Amygdala (tissue), 56 donors: ENCODE measurements around the gene ARHGEF25.

ENCODE experiments used
- DNase-seq, 56 donors: peaks; one replicate each; lab custom pipeline; 2025; lab: John Stamatoyannopoulos, UW

ARHGEF25 gene

GRCh38 chr12:57584690-57585089 is 26.5 kb upstream of the ARHGEF25 start:
- no peak for DNase-seq

- DNase-seq = no peak
Observed at GRCh38 chr12:57585156-57585555, 26.1 kb upstream of the ARHGEF25 start.

DNA sequence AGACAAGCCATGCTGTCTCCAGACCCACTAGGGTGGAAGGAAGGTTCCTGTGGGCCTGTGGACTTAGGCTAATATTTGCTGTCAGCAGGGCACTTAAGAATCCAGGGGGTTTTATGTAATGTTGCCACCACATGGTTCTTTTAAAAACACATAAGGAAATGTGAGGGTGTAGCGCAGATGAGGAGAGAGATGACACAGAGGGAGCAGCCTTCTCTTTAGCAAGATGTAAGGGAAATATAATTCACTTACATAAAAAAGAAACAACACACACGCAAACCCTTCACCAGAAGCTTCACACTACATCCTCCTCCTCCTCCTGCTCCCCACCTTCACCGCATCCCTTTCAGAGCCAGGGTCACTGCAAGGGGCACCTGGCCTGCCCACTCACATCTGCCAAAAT is 25.1 kb upstream of the ARHGEF25 start:
- peak in 10 of 56 donors; percentile 5 to 67 (median 19) for DNase-seq

- DNase-seq = no peak
Observed at GRCh38 chr12:57586832-57587429, 24.3 kb upstream of the ARHGEF25 start.

- DNase-seq = peak in 1 of 56 donors; percentile 11
Observed at GRCh38 chr12:57588951-57589610, 22.2 kb upstream of the ARHGEF25 start.

GRCh38 chr12:57590479-57590863 is 20.8 kb upstream of the ARHGEF25 start:
- no peak for DNase-seq

GRCh38 chr12:57590864-57591781 is 20.1 kb upstream of the ARHGEF25 start, which contains the start of gene PIP4K2C:
Gene PIP4K2C, plus strand, starts transcription at chr12:57591192. Its CDS starts 98 bp downstream, at chr12:57591290.
- peak in 55 of 56 donors; percentile 22 to 85 (median 63) for DNase-seq

GRCh38 chr12:57591782-57592325 is 19.4 kb upstream of the ARHGEF25 start:
- DNase-seq = peak in 1 of 56 donors; percentile 8

DNA sequence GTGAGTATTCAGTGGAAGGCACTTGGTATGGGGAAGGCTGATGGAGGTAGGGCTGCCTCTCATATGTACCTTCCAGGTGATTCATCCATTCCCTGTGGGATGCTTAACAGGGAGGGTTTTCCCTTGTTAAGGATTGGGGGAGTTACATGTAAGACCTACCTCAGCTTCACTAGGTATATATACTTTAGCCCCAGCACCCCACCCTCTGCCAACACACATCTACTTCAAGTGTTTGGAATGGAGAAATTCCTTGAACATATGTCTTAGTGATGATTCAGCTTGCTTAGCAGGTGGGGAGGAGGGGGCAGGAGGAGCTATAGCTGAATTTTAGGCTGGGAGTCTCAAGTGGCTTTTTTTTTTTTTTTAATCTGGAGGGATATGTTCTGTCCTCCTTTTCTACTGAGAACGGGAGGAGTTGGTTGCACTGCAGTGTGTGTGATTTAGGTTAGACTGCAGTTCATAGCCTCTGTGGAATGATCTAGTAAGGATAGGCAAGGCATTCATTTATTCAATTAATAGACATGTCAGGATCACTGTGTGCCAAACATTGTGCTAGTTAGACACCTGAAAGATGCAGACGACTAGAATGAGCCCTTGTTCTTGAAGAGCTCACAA is 18.6 kb upstream of the ARHGEF25 start:
- peak in 4 of 56 donors; percentile 9 to 36 (median 18) for DNase-seq

DNA sequence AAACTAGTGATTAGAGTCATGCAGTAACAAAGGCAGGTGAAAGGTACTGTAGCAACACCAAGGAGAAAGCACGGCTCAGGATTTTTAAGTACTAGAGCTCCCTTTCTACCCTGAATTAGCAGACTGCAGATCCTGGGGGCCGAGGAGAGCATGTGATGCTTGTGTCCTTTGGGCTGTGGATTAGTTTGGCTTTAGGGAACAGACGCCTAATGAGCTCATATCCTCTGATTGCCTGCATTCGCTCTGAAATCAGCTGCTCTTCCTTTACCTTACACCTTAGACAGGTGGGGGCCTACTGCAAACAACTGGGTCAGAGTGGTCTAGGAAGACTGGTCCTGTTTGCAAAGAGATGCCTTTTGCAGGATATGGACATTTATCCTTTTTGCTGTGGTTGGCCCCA is 18.0 kb upstream of the ARHGEF25 start:
- peak in 1 of 56 donors; percentile 24 for DNase-seq

- no peak for DNase-seq
Observed at GRCh38 chr12:57600395-57600794, 10.8 kb upstream of the ARHGEF25 start.

DNA sequence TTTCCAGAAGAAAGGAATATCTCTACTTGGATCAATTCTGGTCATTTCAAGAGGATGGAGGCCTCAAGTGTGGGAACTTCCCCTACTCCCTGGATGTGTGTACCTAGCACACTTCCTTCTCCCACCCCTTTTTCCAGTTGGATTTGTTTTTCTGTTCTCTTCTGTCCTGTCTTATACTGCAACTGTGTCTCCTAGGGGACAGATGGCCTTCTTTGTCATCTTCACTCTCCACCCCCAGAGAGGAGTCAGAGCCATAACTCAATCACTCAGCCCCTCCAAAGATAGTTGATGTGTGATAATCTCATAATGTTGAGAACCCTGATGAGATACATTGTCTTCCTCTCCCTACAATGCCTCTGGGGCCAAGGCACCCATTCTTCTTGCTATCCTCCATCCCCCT is 8.7 kb upstream of the ARHGEF25 start:
- DNase-seq = no peak

DNA sequence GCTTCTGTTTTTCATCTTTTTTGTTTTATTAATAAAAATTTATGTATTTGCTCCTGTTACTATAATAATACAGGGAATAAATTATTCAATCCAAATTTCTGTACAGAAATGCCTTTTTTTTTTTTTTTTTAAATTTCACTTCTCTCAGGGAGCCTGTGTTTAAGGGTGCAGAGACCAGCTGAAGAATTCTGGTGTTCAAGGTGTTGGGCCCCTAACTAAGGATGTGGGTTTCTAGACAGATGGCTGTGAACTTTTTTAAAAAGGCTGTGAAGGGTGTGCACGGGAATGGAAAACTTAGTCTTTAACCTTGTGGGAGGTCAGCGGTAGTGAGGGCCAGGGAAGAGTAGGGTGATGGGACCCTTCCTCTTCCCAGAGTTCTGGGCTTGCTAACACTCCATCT is 7.9 kb upstream of the ARHGEF25 start:
- no peak for DNase-seq

DNA sequence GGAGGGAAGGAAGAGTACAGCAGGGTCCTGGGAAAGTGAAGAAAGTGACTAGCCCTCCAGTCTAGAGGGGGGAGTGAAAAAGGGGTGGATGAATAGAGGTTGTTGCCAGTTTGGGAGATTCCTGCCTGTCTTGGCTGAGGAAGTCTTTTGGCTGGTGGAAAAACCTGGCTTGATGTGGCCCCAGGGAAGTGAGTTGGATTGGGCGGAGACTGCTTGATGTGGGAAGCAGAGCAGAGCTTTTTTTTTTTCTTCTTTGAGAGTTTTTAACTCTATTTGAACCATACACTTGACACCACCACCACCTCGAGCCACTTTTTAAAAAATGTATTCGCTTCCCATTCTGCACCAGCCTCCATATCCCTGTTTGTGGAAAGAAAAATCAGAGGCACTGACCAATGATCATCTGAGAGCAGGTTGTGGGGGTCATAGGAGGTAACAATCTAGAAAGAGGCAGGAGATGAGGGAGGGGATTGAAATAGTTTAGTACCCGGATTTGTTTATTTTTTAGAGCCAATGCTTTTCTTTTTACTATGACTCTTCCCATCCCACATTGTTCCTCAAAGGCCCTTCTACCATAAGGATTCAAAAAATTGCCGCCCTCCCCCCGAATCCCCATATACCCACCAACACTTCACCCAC is 7.3 kb upstream of the ARHGEF25 start:
- peak in 32 of 56 donors; percentile 8 to 72 (median 30) for DNase-seq

DNA sequence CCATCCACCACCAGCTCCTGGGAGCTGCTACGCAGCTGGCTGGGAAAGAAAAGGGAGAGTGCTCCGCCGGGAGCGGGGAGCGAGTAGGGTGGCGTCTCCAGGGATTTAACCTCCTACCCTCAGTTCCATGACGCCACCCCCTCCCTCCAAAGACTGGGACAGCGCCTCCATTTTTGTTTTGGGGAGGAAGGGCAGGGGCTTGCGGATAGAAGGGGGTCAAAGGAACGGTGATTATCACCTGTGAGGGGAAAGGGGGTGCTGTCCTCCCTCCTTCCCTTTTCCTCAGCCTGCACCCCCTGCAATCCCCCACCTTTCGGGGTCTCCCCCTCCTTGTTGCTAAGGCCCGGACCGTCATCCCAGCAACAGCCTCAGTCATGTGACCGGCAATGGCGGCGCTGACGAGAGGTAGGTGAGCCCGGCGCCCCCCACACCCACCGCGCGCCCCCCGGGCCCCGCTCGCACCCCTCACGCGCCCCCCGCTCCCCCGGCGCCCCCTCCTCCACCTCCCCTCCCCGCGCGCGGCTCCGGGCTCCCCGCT is 6.7 kb upstream of the ARHGEF25 start, which contains the start of gene DTX3:
Gene DTX3, plus strand, starts transcription at position 371 of the 538 bp plus-strand sequence. CDS start 1,694 bp downstream, outside the sequence.
- peak in 51 of 56 donors; percentile 15 to 78 (median 54) for DNase-seq

DNA sequence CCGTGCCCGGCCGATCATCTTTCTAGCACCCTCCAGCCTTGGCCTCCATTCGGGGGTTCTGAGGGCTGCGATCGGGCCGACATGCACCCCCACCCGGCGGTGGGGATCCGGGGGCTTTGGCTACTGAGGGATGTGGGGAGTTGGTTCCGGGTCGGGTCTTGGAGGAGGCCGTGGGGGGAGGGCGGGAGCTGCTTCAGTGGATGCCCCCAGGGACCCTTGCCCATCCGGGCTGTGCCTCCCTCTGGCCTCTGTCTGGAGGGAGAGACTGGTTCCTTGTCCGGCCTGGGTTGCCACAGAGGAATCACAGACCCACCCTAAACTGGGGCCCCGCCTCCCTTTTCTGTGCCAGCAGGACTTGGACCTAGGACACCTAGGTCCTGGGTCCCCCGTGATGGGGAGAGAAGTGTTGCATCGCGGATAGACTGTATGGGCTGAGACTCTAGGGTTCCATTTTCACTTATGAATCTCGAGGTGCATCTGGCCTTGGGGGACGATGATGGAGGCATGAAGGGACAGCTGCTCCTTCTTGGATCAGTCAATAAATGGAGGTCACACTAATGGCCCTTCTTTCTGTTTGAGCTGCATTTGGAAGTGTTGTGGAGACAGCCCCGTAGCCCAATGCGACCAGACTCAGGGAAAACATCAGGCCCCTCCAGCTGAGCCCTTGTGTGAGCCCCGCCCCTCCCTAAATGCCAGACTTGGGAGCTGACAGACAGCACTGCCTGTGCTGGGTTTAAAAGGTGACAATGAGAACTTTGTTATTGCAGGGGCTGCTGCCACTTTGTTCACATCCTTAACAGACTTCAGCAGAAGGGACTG is 6.0 kb upstream of the ARHGEF25 start:
- DNase-seq = peak in 5 of 56 donors; percentile 23 to 54 (median 39)

GRCh38 chr12:57605811-57606311 is 5.4 kb upstream of the ARHGEF25 start:
- no peak for DNase-seq

- DNase-seq = no peak
Observed at GRCh38 chr12:57606399-57606798, 4.8 kb upstream of the ARHGEF25 start.
